Ectodermal cell (in vitro differentiated cells): ENCODE data around the gene PTBP1.
A peak's percentile ranks its signal among the peaks of the same experiment; 100 is the strongest.
"Not testable (repeated sequence)": the region's sequence is repeated elsewhere in the genome, so short reads cannot be mapped to it uniquely, and the experiment has no call there.

Source experiments
- H3K27ac ChIP-seq: 2 replicates; pipeline ENCODE4 v1.7.0; 2013; ENCODE audit warnings: mild to moderate bottlenecking, low read depth, low read length; ENCODE audit not compliant: insufficient read depth, poor library complexity, severe bottlenecking
- H3K27me3 ChIP-seq: 2 replicates; pipeline ENCODE4 v1.7.0; 2013; ENCODE audit warnings: mild to moderate bottlenecking, low read length; ENCODE audit not compliant: insufficient read depth, control insufficient read depth, poor library complexity, severe bottlenecking
- H3K36me3 ChIP-seq: one replicate; pipeline ENCODE4 v1.7.0; 2013; ENCODE audit warnings: low read length; ENCODE audit not compliant: control insufficient read depth, insufficient read depth
- H3K4me1 ChIP-seq: one replicate; pipeline ENCODE4 v1.7.0; 2013; ENCODE audit warnings: low read length; ENCODE audit not compliant: control insufficient read depth, insufficient read depth
- H3K4me3 ChIP-seq: 2 replicates; pipeline ENCODE4 v1.7.0; 2013; ENCODE audit warnings: low read depth, low read length, control low read depth; ENCODE audit not compliant: insufficient read depth
- H3K9me3 ChIP-seq: 2 replicates; pipeline ENCODE4 v1.7.0; 2013; ENCODE audit warnings: mild to moderate bottlenecking, low read length, moderate library complexity; ENCODE audit not compliant: control insufficient read depth
- WGBS, 2 experiments: methylation state at CpG; one replicate each; pipeline ENCODE4 v1.1.7; 2013; ENCODE audit warnings: missing lambda C conversion rate in 2 of 2; 5-methylcytosine and 5-hydroxymethylcytosine counted together

The PTBP1 gene

DNA sequence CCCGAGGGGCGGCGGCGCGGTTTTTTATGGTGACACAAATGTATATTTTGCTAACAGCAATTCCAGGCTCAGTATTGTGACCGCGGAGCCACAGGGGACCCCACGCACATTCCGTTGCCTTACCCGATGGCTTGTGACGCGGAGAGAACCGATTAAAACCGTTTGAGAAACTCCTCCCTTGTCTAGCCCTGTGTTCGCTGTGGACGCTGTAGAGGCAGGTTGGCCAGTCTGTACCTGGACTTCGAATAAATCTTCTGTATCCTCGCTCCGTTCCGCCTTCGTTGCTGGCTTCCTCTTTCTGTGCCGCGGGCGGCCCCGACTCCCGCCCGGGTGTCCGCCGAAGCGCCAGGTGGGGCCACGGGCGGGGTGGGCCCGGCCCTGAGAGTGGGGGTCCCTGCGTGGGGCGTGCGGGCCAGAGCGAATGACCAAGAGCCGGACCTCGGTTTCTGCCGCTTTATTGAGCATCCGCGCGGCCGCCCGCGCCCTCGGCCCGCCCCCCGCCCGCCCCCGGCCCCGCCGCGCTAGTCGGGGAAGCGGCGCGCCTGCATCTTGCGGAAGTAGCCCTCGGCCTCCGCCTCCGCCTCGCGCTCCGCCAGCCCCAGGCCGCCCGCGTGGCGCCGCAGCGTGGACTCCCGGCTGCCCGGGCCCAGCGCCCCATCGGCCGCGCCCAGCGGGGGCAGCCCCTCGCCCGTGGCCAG is 14.9 kb downstream of the PTBP1 start:
- Histone ChIP-seq H3K4me1 (no peaks in the 10 kb centered on the region), H3K27me3 (no peaks in the 10 kb centered on the region), H3K36me3 (peaks cover 52% of the 10 kb centered on the region), H3K27ac (no peak overlapping the region), H3K9me3 (no peaks in the 10 kb centered on the region), H3K4me3 (no peak overlapping the region)
- 96 to 97% methylated on average over 80 of the region's 80 CpGs for WGBS, 2 experiments

DNA sequence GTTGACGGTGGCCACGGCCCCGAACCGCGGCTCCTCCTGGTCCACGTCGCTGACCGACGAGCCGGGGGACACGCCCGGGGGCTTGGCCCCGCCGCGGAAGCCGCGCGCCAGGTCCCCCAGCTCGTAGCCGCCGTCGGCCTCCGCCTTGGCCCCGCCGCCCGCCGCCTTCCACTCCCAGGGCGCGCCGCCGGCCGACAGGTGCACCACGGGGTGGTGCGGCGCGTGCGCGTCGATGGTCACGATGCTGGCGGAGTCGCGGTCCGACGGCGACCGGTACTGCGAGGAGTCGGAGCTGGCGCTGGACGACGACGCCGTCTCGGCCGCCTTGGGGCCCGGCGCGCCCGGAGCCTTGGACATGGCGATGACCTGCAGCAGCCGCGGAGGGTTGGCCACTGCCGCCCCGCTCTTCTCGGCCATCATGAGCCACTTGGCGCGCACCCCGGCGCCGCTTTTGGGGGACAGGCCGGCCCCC is 15.5 kb downstream of the PTBP1 start:
- Histone ChIP-seq H3K4me3 (no peak overlapping the region), H3K36me3 (peaks cover 46% of the 10 kb centered on the region), H3K4me1 (no peaks in the 10 kb centered on the region), H3K27ac (no peak overlapping the region), H3K9me3 (no peaks in the 10 kb centered on the region), H3K27me3 (no peaks in the 10 kb centered on the region)
- WGBS, 2 experiments: 96 to 97% methylated on average over 72 of the region's 72 CpGs

- 94 to 96% methylated on average over 87 of the region's 87 CpGs for WGBS, 2 experiments
- Histone ChIP-seq H3K36me3 (peaks cover 43% of the 10 kb centered on the region), H3K27ac (no peak overlapping the region), H3K9me3 (no peaks in the 10 kb centered on the region), H3K27me3 (no peaks in the 10 kb centered on the region), H3K4me3 (no peak overlapping the region), H3K4me1 (no peaks in the 10 kb centered on the region)
Observed at GRCh38 chr19:813219-814151, 16.2 kb downstream of the PTBP1 start.

- H3K27ac ChIP-seq: no peak overlapping the region
- WGBS, 2 experiments: 95 to 96% methylated on average over 49 of the region's 49 CpGs
Observed at GRCh38 chr19:814152-815078, 17.2 kb downstream of the PTBP1 start.

DNA sequence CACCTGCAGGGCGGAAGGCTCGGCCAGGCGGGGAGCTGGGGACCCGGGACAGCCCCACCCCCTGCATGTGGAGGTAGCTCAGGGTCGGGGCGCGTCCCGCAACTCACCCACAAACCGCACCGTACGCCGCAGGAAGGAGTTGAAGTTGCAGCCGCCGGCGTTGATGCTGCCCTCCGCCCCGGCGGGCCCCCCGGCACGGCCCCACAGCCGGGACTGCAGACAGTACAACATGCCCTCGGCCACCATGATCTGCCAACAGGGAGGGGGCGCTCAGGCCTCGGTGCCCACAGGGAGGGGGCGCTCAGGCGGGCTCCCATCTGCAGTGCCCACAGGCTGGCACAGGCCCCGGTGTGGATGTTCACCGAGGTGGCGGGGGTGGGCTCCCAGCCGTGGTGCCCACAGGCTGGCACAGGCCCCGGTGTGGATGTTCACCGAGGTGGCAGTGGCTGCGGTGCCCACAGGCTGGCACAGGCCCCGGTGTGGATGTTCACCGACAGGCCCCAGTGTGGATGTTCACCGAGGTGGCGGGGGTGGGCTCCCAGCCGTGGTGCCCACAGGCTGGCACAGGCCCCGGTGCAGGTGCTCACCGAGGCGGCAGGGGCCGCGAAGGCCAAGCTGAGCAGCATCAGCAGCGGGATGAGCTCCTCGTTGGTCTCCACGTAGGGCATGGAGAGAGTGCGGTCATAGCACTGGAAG is 18.0 kb downstream of the PTBP1 start:
- H3K27ac ChIP-seq: no peak overlapping the region
- no peaks in the 10 kb centered on the region for H3K27me3 ChIP-seq
- no peaks in the 10 kb centered on the region for H3K4me1 ChIP-seq
- peaks cover 30% of the 10 kb centered on the region for H3K36me3 ChIP-seq
- WGBS, 2 experiments: 96% methylated on average over 47 of the region's 47 CpGs
- no peaks in the 10 kb centered on the region for H3K9me3 ChIP-seq
- no peak overlapping the region for H3K4me3 ChIP-seq

More at GRCh38 chr19:814152-815078, 17.2 kb downstream of the PTBP1 start:
- Histone ChIP-seq H3K4me1 (no peaks in the 10 kb centered on the region), H3K27me3 (no peaks in the 10 kb centered on the region), H3K4me3 (no peak overlapping the region), H3K36me3 (peaks cover 38% of the 10 kb centered on the region), H3K9me3 (no peaks in the 10 kb centered on the region)

- no peak overlapping the region for H3K4me3 ChIP-seq
- no peak overlapping the region for H3K27ac ChIP-seq
- WGBS, 2 experiments: 94% methylated on average over 13 of the region's 13 CpGs
- H3K27me3 ChIP-seq: no peaks in the 10 kb centered on the region
- no peaks in the 10 kb centered on the region for H3K9me3 ChIP-seq
- H3K36me3 ChIP-seq: peaks cover 23% of the 10 kb centered on the region
- no peaks in the 10 kb centered on the region for H3K4me1 ChIP-seq
Observed at GRCh38 chr19:815775-816499, 18.7 kb downstream of the PTBP1 start.

GRCh38 chr19:816500-816857 is 19.2 kb downstream of the PTBP1 start:
- Histone ChIP-seq H3K9me3 (no peaks in the 10 kb centered on the region), H3K4me1 (no peaks in the 10 kb centered on the region), H3K27me3 (no peaks in the 10 kb centered on the region), H3K36me3 (peaks cover 17% of the 10 kb centered on the region), H3K4me3 (no peak overlapping the region), H3K27ac (no peak overlapping the region)
- 90 to 92% methylated on average over 2 of the region's 2 CpGs for WGBS, 2 experiments

DNA sequence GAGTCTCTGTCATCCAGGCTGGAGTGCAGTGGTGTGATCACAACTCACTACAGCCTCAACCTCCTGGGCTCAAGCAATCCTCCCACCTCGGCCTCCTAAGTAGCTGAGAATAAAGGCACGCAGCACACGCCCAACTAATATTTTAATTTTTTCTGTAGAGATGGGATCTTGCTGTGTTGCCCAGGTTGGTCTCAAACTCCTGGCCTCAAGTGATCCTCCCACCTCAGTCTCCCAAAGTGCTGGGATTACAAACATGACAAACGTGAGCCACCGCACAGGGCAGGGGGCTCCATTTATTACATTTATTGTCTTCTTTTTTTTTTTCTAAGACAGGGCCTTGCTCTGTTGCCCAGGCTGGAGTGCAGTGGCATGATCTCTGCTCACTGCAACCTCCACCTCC is 23.0 kb downstream of the PTBP1 start:
- not testable (repeated sequence) for H3K4me1 ChIP-seq, H3K9me3 ChIP-seq, H3K36me3 ChIP-seq, H3K4me3 ChIP-seq, H3K27ac ChIP-seq, H3K27me3 ChIP-seq
- 91 to 93% methylated on average over 5 of the region's 5 CpGs for WGBS, 2 experiments

GRCh38 chr19:821231-821824 is 24.1 kb downstream of the PTBP1 start:
- 1 to 2% methylated on average over 64 of the region's 64 CpGs for WGBS, 2 experiments
- H3K4me3 ChIP-seq: peak overlapping the region; percentile 63
- H3K36me3 ChIP-seq: no peaks in the 10 kb centered on the region
- H3K4me1 ChIP-seq: peaks cover 8% of the 10 kb centered on the region
- H3K9me3 ChIP-seq: no peaks in the 10 kb centered on the region
- no peaks in the 10 kb centered on the region for H3K27me3 ChIP-seq
- peak overlapping the region; percentile 22 for H3K27ac ChIP-seq
